GM21576 (cell line): ENCODE results near the gene RASA4.
"Not testable (repeated sequence)": the region's sequence is repeated elsewhere in the genome, so short reads cannot be mapped to it uniquely, and the experiment has no call there.

Experiments
- ATAC-seq: cut with Tn5 transposase; IDR thresholded peaks from one replicate; pipeline ENCODE4 v1.9.1; 2021; ENCODE audit warnings: mild to moderate bottlenecking, moderate library complexity; ENCODE audit not compliant: unreplicated experiment

The RASA4 gene

GRCh38 chr7:102609734-102610133, 6.8 kb downstream of the RASA4 start:
- not testable (repeated sequence) for ATAC-seq

GRCh38 chr7:102606848-102607247, 9.7 kb downstream of the RASA4 start:
- not testable (repeated sequence) for ATAC-seq

GRCh38 chr7:102604431-102605145, 12.0 kb downstream of the RASA4 start:
- not testable (repeated sequence) for ATAC-seq

GRCh38 chr7:102602317-102602716, 14.2 kb downstream of the RASA4 start:
- not testable (repeated sequence) for ATAC-seq

GRCh38 chr7:102599699-102600098, 16.9 kb downstream of the RASA4 start:
- not testable (repeated sequence) for ATAC-seq

GRCh38 chr7:102596036-102596435, 20.5 kb downstream of the RASA4 start:
- not testable (repeated sequence) for ATAC-seq

- peak; percentile 56 for ATAC-seq
Observed at GRCh38 chr7:102593637-102594334, 22.8 kb downstream of the RASA4 start.

- peak; percentile 57 for ATAC-seq
Observed at GRCh38 chr7:102592477-102593019, 24.0 kb downstream of the RASA4 start.

GRCh38 chr7:102589857-102590256, 26.7 kb downstream of the RASA4 start:
- ATAC-seq, result peak; percentile 45

GRCh38 chr7:102583495-102583894, 33.1 kb downstream of the RASA4 start:
- ATAC-seq, result not testable (repeated sequence)

- not testable (repeated sequence) for ATAC-seq
Observed at GRCh38 chr7:102581722-102582121, 34.8 kb downstream of the RASA4 start.

- ATAC-seq, result not testable (repeated sequence)
Observed at GRCh38 chr7:102578486-102578885, 38.1 kb downstream of the RASA4 start.

- ATAC-seq, result not testable (repeated sequence)
Observed at GRCh38 chr7:102577315-102578240, 39.0 kb downstream of the RASA4 start.

GRCh38 chr7:102576363-102576762, 40.2 kb downstream of the RASA4 start:
- not testable (repeated sequence) for ATAC-seq

GRCh38 chr7:102574607-102575006, 41.9 kb downstream of the RASA4 start:
- ATAC-seq, result not testable (repeated sequence)

GRCh38 chr7:102572261-102573239, 44.0 kb downstream of the RASA4 start, which contains the start of gene POLR2J3:
TSS of gene POLR2J3 (minus strand) at chr7:102572583. CDS start at chr7:102572521, 62 bp downstream.
- peak; percentile 91 for ATAC-seq

- not testable (repeated sequence) for ATAC-seq
Observed at GRCh38 chr7:102568620-102569019, 47.9 kb downstream of the RASA4 start.

- ATAC-seq, result not testable (repeated sequence)
Observed at GRCh38 chr7:102550808-102551422, 65.6 kb downstream of the RASA4 start, which contains the start of gene SPDYE2. TSS of gene SPDYE2 (plus strand) at chr7:102551226. CDS start at chr7:102553256, 2,030 bp downstream.

- peak; percentile 82 for ATAC-seq
Observed at GRCh38 chr7:102546353-102546752, 70.2 kb downstream of the RASA4 start.
